WERI-Rb-1 (cell line): ENCODE data around the gene PRPH.

Experiments used
- DNase-seq: peaks from one replicate; pipeline ENCODE4 v3.0.0-alpha.2; 2020
- H3K27ac ChIP-seq: fragments of 250-450 bp; sonication (Bioruptor Pico); 2 replicates; pipeline ENCODE4 v1.5.1; 2020; ENCODE audit warnings: mild to moderate bottlenecking, moderate library complexity
- H3K27me3 ChIP-seq: fragments of 250-450 bp; sonication (Bioruptor Pico); 2 replicates; pipeline ENCODE4 v1.5.1; 2021; ENCODE audit warnings: mild to moderate bottlenecking, low read depth, moderate library complexity; ENCODE audit not compliant: insufficient read depth, severe bottlenecking
- H3K36me3 ChIP-seq: fragments of 250-450 bp; sonication (Bioruptor Pico); 2 replicates; pipeline ENCODE4 v1.5.1; 2020; ENCODE audit warnings: mild to moderate bottlenecking, moderate library complexity
- H3K4me3 ChIP-seq: 2 replicates; pipeline ENCODE4 v1.5.1; 2011; ENCODE audit warnings: low read depth, mild to moderate bottlenecking, control low read depth, low read length
- H3K9me3 ChIP-seq: fragments of 250-450 bp; sonication (Bioruptor Pico); 2 replicates; pipeline ENCODE4 v1.5.1; 2021; ENCODE audit warnings: mild to moderate bottlenecking, moderate library complexity; ENCODE audit not compliant: severe bottlenecking
- TF ChIP-seq, protein P1 (sequence below): IDR thresholded peaks from 2 replicates; pipeline ENCODE4 v1.5.1; 2011; ENCODE audit warnings: low read depth, mild to moderate bottlenecking, control low read depth, inconsistent platforms, low read length

The PRPH gene

DNA sequence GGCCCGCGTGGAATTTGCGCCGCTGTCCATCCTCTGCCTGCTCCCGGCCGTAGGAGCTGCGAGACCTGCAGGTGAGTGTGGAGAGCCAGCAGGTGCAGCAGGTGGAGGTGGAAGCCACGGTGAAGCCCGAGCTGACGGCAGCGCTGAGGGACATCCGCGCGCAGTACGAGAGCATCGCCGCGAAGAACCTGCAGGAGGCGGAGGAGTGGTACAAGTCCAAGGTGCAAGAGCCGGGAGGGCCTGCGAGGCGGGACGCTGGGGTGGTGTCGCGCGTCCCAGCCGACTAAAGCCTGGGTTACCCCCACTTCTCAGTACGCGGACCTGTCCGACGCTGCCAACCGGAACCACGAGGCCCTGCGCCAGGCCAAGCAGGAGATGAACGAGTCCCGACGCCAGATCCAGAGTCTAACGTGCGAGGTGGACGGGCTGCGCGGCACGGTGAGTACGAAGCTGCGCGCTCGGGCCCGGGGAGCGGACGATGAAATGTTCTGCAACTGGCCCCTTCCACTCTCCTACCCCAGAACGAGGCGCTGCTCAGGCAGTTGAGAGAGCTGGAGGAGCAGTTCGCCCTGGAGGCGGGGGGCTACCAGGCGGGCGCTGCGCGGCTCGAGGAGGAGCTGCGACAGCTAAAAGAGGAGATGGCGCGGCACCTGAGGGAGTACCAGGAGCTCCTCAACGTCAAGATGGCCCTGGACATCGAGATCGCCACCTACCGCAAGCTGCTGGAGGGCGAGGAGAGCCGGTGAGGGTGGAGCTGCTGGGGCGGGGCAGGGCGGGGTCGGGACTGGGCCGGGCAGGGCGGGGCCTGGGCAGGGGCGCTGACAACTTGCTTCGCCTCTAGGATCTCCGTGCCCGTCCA, 2.1 kb downstream of the PRPH start:
- DNase-seq: peak; percentile 88
- no peaks in the 10 kb centered on the region for H3K27me3 ChIP-seq
- no peaks in the 10 kb centered on the region for H3K36me3 ChIP-seq
- no peaks in the 10 kb centered on the region for H3K9me3 ChIP-seq
- H3K4me3 ChIP-seq: peak overlapping the region; percentile 60
- no peak overlapping the region for H3K27ac ChIP-seq
- TF ChIP-seq, protein P1, sequence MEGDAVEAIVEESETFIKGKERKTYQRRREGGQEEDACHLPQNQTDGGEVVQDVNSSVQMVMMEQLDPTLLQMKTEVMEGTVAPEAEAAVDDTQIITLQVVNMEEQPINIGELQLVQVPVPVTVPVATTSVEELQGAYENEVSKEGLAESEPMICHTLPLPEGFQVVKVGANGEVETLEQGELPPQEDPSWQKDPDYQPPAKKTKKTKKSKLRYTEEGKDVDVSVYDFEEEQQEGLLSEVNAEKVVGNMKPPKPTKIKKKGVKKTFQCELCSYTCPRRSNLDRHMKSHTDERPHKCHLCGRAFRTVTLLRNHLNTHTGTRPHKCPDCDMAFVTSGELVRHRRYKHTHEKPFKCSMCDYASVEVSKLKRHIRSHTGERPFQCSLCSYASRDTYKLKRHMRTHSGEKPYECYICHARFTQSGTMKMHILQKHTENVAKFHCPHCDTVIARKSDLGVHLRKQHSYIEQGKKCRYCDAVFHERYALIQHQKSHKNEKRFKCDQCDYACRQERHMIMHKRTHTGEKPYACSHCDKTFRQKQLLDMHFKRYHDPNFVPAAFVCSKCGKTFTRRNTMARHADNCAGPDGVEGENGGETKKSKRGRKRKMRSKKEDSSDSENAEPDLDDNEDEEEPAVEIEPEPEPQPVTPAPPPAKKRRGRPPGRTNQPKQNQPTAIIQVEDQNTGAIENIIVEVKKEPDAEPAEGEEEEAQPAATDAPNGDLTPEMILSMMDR: peak; percentile 51

DNA sequence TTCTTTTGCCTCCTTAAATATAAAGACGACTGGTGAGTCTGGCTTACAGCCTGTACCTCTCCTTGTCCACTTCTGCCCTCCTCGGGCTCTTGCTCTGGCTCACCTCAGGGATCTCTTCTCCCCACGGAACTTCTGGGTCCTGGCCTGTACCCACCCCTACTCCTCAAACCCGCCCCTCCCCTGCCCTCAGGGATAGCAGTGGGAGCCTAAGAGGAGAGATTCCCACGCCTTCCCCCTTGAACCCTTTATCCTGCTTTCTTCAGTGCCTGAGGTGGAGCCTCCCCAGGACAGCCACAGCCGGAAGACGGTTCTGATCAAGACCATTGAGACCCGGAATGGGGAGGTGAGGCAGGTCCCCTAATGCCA, 2.7 kb downstream of the PRPH start:
- DNase-seq: no peak
- H3K36me3 ChIP-seq: no peaks in the 10 kb centered on the region
- H3K9me3 ChIP-seq: no peaks in the 10 kb centered on the region
- H3K27me3 ChIP-seq: no peaks in the 10 kb centered on the region
- no peak overlapping the region for H3K27ac ChIP-seq
- TF ChIP-seq, protein P1: no peak
- H3K4me3 ChIP-seq: peak overlapping the region; percentile 60

DNA sequence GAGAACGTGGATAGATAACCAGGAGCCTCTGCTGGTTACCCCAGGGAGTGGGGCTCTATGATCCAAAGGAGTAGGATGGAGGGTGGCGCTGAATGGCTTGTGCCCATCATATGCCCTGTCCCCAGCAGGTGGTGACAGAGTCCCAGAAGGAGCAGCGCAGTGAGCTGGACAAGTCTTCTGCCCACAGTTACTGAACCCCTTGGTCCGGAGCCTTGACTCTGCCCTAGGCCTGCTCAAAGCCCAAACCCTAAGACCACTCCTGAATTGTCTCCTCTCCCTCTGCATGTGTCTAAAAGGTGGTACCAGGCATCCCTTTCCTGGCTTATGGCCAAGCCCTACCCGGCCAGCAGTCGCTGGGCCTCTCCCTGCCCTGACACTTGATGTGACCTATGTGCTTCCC, 3.2 kb downstream of the PRPH start:
- TF ChIP-seq, protein P1: peak; percentile 10; the same call in 1 of the 2 replicates
- no peaks in the 10 kb centered on the region for H3K36me3 ChIP-seq
- no peaks in the 10 kb centered on the region for H3K9me3 ChIP-seq
- H3K27me3 ChIP-seq: no peaks in the 10 kb centered on the region
- no peak for DNase-seq
- H3K4me3 ChIP-seq: no peak overlapping the region
- no peak overlapping the region for H3K27ac ChIP-seq

DNA sequence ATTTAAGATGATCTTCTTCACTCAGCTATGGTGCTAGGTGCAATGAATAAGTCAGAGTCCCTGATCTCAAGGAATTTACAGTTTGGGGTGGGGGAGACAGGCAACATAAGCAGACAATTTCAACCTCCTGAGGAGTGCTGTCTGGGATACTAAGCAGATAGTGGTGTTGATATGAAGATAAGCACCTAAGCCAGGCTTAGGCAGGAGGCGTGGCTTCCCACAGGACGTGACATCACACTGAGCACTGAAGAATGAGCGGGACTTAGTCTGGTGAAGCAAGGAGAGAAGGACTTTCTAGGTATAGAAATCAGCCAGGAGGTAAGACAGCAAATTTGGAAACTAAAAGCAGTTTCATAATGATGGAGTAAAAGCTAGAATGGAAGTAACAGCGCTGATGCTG, 6.8 kb downstream of the PRPH start:
- Histone ChIP-seq H3K4me3 (no peak overlapping the region), H3K27ac (no peak overlapping the region), H3K36me3 (no peaks in the 10 kb centered on the region), H3K9me3 (no peaks in the 10 kb centered on the region), H3K27me3 (no peaks in the 10 kb centered on the region)
- no peak for DNase-seq
- TF ChIP-seq, protein P1: no peak

DNA sequence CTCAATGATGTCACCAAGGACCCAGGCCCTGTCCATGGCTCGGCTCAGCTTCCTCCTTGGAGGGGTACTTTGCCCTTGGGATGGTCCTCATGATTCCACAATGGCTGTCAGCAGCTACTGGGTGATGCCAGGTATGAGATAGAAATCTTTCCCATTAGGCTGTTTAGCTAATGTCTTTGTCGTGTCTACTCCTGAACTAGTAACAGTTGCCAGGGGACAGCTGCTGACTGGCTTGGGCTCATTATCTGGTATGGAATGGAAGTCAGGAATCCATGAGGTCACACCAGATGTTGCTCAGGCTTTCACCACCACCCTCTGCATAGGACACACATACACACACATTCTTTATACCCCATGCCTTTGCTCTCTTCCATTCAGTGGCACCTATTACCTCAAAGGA, 9.2 kb downstream of the PRPH start:
- no peak for DNase-seq
- no peaks in the 10 kb centered on the region for H3K36me3 ChIP-seq
- H3K27ac ChIP-seq: no peak overlapping the region
- H3K4me3 ChIP-seq: no peak overlapping the region
- TF ChIP-seq, protein P1: no peak
- H3K27me3 ChIP-seq: no peaks in the 10 kb centered on the region
- H3K9me3 ChIP-seq: no peaks in the 10 kb centered on the region
